VCaP (cell line): ENCODE results near the gene DTWD1.
"Not testable (repeated sequence)": the region's sequence is repeated elsewhere in the genome, so short reads cannot be mapped to it uniquely, and the experiment has no call there.

Source experiments
- H3K27ac ChIP-seq: fragments of 450-650 bp; 2 replicates; pipeline ENCODE4 v1.5.1; 2017
- CTCF ChIP-seq: fragments of 450-650 bp; conservative IDR thresholded peaks from 2 replicates; pipeline ENCODE4 v1.5.1; 2017; ENCODE audit warnings: mild to moderate bottlenecking, moderate library complexity

DTWD1 gene

GRCh38 chr15:49610157-49610918 is 10.5 kb upstream of the DTWD1 start:
- H3K27ac ChIP-seq, result no peak overlapping the region
- TF ChIP-seq CTCF, result no peak

DNA sequence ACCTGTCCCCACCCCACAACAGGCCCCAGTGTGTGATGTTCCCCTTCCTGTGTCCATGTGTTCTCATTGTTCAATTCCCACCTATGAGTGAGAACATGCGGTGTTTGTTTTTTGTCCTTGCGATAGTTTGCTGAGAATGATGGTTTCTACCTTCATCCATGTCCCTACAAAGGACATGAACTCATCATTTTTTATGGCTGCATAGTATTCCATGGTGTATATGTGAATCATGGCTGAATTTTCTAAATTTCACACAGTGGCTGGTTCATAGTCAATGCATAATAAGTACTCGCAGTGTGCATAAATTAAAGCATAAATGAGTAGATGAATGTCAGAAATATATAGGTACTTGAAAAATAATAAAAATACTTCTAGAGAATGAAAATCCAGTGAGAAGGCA is 8.6 kb upstream of the DTWD1 start:
- not testable (repeated sequence) for H3K27ac ChIP-seq

- H3K27ac ChIP-seq, result peak overlapping the region; percentile 90; the same call in 1 of the 2 replicates
- TF ChIP-seq CTCF, result no peak
These were observed 1.6 kb upstream of the DTWD1 start for GRCh38 chr15:49619226-49619625.

DNA sequence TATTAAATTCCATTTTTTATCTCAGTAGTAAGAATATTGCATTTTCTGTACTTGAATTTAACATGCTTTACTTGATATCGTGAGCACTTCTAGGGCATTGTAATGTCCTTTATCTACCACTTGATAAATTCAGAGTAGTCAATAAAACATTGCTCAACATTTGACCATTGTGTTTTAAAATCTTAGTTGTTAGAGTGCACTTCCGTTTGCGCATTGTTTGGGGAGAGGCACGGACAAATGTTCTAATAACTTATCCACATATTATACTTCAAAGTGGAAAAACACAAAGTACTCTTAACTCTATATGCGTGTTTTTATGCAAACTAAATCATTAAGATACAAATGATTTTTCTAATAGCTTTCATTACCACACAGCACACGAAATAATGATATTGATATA is 649 bp upstream of the DTWD1 start:
- TF ChIP-seq CTCF, result 0 out of 2 replicates have a peak, but pooled peaks have one; percentile 1
- peak overlapping the region; percentile 90 for H3K27ac ChIP-seq

DNA sequence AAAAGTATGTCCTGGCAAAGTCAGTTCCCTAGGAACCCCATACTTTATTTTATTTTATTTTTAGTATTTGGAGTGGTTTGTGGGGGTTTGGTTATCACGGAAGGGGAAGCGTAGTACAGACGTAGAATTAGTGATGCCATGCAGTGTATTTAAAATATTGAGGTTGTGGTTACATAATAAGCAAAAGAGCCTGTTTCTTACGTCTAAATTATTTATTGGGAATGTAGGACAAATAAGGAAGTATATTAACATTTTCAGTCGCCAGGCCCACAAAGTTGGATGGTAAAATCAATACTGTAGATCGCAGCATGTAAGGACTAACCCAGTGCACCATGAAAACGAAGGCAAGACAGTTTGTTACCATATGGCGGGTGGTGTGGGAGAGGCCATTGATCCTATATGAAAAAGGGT is 558 bp downstream of the DTWD1 start:
- no peak for TF ChIP-seq CTCF
- peak overlapping the region; percentile 90 for H3K27ac ChIP-seq

- H3K27ac ChIP-seq, result peak overlapping the region; percentile 90
- no peak for TF ChIP-seq CTCF
These were observed 1.0 kb downstream of the DTWD1 start for GRCh38 chr15:49621887-49622286.

GRCh38 chr15:49622561-49622960 is 1.7 kb downstream of the DTWD1 start:
- TF ChIP-seq CTCF, result no peak; the same call in 1 of the 2 replicates
- no peak overlapping the region for H3K27ac ChIP-seq

GRCh38 chr15:49624056-49624455 is 3.2 kb downstream of the DTWD1 start:
- H3K27ac ChIP-seq, result no peak overlapping the region
- no peak for TF ChIP-seq CTCF
